Measurements from ENCODE around the gene EXOC4. TPM values are rescaled to one million over a fixed set of nuclear protein-coding genes. Genes with fewer than 3 reads are reported as not detected.
A peak's percentile ranks its signal among the peaks of the same experiment; 100 is the strongest.

Gene EXOC4
- total and polyA plus RNA-seq, 2 of the 13 experiments (the other 11 are each of a cell fraction or from before 2014, with no cell fraction given) = 22.5 to 39.0 TPM

GRCh38 chr7:134062460-134062859 is 809.6 kb downstream of the EXOC4 start (continued):
- TF ChIP-seq IRF1 (CRISPR knock-in tag; IDR thresholded peaks at IDR 0.05; ENCODE audit: low read depth) = no peak
- no peak for TF ChIP-seq ZNF773 (CRISPR knock-in tag; IDR thresholded peaks at IDR 0.05; ENCODE audit: borderline replicate concordance)
- TF ChIP-seq YY1 (IDR thresholded peaks at IDR 0.05; ENCODE audit: insufficient read depth, insufficient replicate concordance, low read depth, low read length) = no peak

GRCh38 chr7:134065415-134065814 is 812.5 kb downstream of the EXOC4 start:
- Histone ChIP-seq H3K79me2 (ENCODE audit: insufficient read depth, low read length) (no peaks in the 10 kb centered on the region), H3K4me2 (ENCODE audit: low read depth, low read length) (no peak overlapping the region), H3K4me3 (replicated peaks in 1 of 3; ENCODE audit: insufficient read depth in 1 of 3, low read depth in 2 of 3, low read length in 3 of 3) (no peak overlapping the region), H3K9me3 (ENCODE audit: low read length) (no peaks in the 10 kb centered on the region), H3K9ac (ENCODE audit: insufficient read depth, low read depth, low read length) (no peak overlapping the region), H3K4me1 (ENCODE audit: insufficient read depth, low read length) (peaks cover 10% of the 10 kb centered on the region), H3K27ac (ENCODE audit: extremely low read length, insufficient read depth, low read length) (no peak overlapping the region), H3K27me3 (ENCODE audit: control insufficient read depth in 1 of 2, insufficient read depth in 2 of 2, low read length in 2 of 2) (no peaks in the 10 kb centered on the region), H4K20me1 (ENCODE audit: insufficient read depth, low read length) (no peaks in the 10 kb centered on the region), H3K36me3 (replicated peaks in 1 of 2; ENCODE audit: control insufficient read depth in 1 of 2, insufficient read depth in 2 of 2, low read length in 2 of 2) (no peaks in the 10 kb centered on the region), H2AFZ (ENCODE audit: low read length) (no peak overlapping the region)
- peak; percentile 64 for ATAC-seq
- FAIRE-seq = peak; percentile 8
- in situ Hi-C loops (cut with HindIII; ENCODE audit: extremely low pct_ligation_motif_present, low pct_unique_long_range_greater_than_20kb) (no loop called here), intact Hi-C loops (cut with micrococcal nuclease; ENCODE audit: unreplicated experiment) (no loop called here)
- BruUV-seq (replicated peaks) = no TSS peak
- ChIA-PET CTCF (ENCODE audit: low intra/inter-chr PET ratio, low total read pairs) (no interaction called here), POLR2A (no interaction called here)
- DNase-seq (ENCODE audit: low spot score) = no peak
- WGBS (ENCODE audit: low lambda C conversion rate) = 53% methylated on average over 4 of the region's 4 CpGs
- no peak for TF ChIP-seq ZNF574 (CRISPR knock-in tag; IDR thresholded peaks at IDR 0.05)
- no peak for TF ChIP-seq TEF (CRISPR knock-in tag; IDR thresholded peaks at IDR 0.05)
- peak; percentile 64; the same call in 1 of the 2 replicates for TF ChIP-seq HOMEZ (CRISPR knock-in tag; IDR thresholded peaks at IDR 0.05; ENCODE audit: low read depth)
- TF ChIP-seq ZMYM4 (CRISPR knock-in tag; IDR thresholded peaks at IDR 0.05) = peak; percentile 65
- no peak for TF ChIP-seq KDM5B (CRISPR knock-in tag; IDR thresholded peaks at IDR 0.05; ENCODE audit: borderline replicate concordance)
- no peak for TF ChIP-seq THAP7 (CRISPR knock-in tag; IDR thresholded peaks at IDR 0.05)
- TF ChIP-seq HNF4A (CRISPR knock-in tag; IDR thresholded peaks at IDR 0.05) = peak; percentile 79
- TF ChIP-seq ZBTB26 (CRISPR knock-in tag; IDR thresholded peaks at IDR 0.05; ENCODE audit: borderline replicate concordance) = no peak
- TF ChIP-seq MAZ (IDR thresholded peaks at IDR 0.05; ENCODE audit: borderline replicate concordance, low read depth, low read length) = no peak
- TF ChIP-seq MAZ (CRISPR knock-in tag; IDR thresholded peaks at IDR 0.05; ENCODE audit: low read depth) = no peak
- no peak for TF ChIP-seq JUNB (CRISPR knock-in tag; IDR thresholded peaks at IDR 0.05; ENCODE audit: borderline replicate concordance)
- TF ChIP-seq DDIT3 (CRISPR knock-in tag; IDR thresholded peaks at IDR 0.05) = no peak

All from HepG2 (cell line).